8988T (cell line): ENCODE measurements around the gene WDR55.
A peak's percentile ranks its signal among the peaks of the same experiment; 100 is the strongest.
"Not testable (repeated sequence)": the region's sequence is repeated elsewhere in the genome, so short reads cannot be mapped to it uniquely, and the experiment has no call there.

Experiments used
- DNase-seq: peaks from one replicate; pipeline ENCODE4 v3.0.0; 2011

Gene WDR55, protein sequence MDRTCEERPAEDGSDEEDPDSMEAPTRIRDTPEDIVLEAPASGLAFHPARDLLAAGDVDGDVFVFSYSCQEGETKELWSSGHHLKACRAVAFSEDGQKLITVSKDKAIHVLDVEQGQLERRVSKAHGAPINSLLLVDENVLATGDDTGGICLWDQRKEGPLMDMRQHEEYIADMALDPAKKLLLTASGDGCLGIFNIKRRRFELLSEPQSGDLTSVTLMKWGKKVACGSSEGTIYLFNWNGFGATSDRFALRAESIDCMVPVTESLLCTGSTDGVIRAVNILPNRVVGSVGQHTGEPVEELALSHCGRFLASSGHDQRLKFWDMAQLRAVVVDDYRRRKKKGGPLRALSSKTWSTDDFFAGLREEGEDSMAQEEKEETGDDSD

DNA sequence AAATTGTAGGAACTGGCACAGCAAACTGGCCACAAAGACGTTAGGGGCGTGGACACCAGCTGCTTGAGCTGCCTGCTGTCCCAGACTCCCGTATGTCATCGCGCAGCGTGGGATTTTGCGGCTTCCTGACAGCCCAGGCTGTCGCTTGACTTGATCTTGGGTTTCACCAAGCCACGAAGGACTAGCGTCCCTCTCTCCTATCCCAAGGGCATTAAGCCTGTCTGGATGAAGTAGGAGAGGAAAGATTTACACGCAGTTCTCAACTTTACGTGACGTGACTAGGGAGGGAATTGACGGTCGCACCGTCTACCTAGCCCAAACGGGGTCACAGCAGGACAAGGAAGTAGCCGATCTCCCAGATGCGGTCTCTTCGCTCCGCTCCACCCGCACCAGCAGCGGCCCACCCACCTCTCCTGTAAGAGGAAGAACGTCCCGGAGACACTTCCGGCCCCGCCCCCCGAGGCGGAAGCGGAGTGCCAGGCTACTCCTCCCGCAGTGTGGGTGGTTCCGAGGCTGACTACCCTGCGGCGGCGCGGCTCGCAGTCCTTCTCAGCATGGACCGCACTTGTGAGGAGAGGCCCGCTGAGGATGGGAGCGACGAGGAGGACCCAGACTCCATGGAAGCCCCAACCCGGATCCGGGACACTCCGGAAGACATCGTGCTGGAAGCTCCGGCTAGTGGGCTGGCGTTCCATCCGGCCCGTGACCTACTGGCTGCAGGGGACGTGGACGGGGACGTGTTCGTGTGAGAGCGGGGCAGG lies at the start of gene WDR55:
TSS of gene WDR55 (plus strand) at position 546 of the 761 bp plus-strand sequence. CDS start at position 555, 9 bp downstream.
- DNase-seq = peak; percentile 87

DNA sequence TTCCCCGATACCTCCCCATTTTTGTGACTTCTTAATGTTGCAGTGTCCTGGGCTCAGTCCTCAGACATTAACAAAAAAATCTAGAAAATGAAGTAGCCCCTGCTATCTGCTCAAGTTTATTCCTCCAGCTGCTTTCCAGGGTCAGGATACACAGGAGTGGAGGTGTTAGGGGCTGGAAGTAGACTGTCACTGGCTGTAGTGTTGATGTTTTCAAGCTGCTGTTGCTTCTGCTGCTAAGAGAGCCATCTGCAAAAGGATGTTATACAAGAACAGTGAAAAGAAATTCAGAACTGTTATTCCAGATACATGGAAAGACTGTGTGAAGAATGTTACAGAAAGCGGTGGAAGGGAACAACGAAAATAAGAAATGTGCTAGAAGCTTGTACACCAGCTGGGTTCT lies 42.4 kb upstream of the WDR55 start:
- DNase-seq = no peak

DNA sequence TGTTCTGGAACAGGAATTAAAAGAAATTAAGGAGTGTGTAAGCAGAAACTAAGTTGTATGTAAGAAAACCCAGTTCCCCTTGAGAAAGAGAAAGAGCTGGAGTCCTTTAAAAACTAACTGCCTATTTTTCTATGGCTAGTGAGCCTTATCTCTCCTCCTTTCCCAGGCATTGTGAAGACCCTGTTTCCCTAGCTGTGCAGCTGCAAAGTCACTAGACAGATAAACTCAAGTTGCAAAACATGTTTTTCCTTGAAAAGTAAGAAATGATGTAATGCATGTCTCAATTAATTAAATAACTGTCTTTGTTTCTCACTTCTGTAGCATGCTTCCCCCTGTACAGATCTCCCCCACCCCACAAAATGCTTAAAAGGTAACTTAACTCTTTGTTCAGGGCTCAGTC lies 41.6 kb upstream of the WDR55 start:
- not testable (repeated sequence) for DNase-seq

DNA sequence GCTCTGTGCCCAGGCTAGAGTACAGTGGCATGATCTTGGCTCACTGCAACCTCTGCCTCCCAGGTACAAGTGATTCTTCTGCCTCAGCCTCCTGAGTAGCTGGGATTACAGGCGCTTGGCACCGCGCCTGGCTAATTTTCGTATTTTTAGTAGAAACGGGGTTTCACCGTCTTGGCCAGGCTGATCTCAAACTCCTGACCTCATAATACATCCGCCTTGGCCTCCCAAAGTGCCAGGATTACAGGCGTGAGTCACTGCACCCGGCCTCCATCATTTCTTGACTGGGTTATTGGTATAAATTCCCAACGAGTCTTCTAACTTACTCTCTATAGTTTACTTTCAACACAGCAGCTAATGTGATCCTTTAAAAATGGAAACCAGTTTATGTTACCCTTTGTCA lies 39.8 kb upstream of the WDR55 start:
- DNase-seq = not testable (repeated sequence)

DNA sequence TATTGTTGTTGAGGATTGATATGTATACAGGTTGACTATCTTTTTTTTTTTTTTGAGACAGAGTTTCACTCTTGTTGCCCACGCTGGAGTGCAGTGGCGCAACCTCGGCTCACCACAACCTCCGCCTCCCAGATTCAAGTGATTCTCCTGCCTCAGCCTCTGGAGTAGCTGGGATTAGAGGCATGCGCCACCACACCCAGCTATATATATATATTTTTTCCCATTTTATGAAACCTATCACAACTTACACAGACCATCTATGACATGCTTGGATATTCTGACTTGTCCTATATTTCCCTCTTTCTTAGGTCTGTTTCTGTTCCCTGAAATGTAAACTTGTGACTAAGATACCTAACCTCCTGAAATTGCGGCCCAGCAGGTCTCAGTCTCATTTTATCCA lies 36.7 kb upstream of the WDR55 start:
- no peak for DNase-seq

DNA sequence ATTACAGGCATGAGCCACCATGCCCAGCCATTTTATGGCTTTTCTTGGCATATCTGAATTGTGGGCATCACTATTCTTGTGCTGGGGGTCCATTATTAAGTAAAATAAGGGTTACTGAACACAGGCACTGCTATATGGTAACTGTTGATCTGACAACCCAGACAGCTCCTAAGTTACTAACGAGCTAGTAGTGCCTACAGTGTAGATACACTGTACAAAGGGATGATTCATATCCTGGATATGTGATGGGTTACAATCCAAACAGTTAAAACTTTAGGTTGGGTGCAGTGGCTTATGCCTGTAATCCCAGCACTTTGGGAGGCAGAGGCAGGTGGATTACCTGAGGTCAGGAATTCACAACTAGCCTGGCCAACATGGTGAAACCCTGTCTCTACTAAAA lies 36.0 kb upstream of the WDR55 start:
- no peak for DNase-seq

DNA sequence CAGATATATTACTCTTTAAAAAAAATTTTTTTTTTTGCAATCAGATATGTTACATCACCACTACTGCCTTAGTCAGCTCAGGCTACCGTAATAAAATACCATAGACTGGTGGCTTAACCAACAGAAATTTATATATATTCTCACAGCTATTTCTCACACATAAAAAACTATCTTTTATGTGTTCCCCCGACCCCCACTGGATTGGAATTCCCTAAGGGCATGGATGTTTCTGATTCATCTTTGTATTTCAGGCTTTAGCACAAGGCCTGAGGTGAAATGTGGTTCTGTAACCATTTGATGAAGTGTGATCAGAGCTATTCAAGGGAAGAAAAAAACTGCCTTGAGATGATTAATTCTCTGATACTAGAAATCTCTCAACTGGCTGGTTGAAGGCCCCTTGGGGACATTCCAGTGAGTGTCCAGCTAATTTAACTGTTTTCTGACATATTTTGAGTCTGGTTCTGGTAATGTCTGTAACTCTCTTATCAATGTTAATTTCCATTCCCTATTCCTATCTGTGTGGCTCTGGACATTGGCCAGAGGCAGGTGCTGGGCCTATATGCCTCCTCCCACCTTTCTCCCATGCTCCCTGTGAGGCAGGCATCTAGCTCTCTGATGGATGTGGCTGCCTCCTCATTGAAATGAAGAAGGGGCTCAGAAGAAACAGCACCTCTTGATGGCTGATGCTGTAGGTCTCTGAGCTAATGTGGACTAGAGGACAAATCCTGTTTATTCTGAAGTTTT lies 34.2 kb upstream of the WDR55 start:
- DNase-seq = no peak

DNA sequence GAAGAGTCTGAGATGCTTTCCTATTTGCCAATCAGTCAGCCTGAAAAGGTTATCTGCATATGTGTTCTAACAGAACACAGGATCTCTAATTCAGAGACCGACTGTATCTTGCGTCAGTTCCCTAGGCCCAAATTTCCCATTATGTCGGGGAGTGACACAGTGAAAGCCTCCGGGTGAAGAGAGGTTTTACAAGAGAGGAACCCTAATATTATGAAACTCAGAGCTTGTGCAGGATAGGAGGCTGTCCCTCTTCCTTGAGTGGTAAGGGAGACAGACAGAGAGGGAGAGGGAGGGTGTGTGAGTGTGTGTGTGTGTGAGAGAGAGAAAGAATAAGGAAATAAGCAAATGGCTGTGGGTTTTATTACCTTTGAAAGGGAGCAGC lies 33.7 kb upstream of the WDR55 start:
- no peak for DNase-seq

DNA sequence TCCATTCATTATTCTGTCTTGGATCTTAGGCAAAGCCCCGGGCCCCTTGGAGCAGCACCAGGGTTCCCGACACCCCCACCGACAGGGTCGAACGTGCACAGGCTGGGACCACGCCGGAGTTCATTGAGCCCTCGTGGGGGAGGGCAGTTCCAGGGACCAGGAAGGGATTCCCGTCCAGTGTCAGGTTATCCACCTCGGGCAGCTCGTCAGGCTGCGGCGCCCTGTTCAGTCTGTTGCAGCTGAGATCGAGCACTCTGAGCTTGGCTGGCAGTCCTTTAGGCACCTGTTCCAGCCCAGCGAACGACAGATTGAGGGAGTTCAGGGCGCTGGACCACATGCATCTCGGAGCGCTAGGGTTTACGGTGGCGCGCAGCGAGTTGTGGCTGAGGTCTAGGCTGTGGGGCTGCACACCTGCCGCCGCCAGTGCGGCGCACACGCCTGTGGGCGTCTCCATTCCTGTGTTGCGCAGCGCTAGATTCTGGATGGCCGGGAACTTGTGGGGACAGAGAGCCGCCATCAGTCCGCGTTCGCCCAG lies 32.8 kb upstream of the WDR55 start:
- DNase-seq = no peak

DNA sequence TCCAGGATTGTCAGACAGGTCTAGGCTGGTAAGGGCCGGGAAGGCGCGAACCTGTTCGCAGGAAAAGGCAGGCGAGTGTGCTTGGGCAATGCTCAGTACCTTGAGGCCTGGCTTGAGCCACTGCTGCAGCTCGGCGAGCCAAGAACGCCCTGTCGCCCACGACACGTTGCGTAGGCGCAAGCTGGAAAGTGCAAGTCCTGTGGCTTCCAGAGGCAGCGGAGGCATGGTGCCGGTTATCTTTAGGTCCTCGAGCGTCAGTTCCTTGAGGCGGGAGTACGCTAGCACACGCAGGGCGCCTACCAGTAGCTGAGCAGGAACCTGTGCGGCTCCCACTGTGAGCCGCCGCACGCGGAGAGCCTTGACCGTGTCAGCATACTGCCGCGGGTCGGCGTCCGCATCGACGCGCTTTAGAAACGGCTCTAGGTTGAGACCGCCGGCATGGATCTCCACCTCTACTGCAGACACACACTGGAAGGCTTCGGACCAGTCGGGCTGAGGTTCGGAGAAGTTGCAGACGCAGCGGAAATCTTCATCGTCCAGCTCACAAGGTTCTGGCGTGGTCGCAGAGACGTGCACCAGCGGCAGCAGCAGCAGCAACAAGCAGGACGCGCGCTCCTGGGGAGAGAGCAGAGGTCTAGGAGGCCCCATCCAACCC lies 32.2 kb upstream of the WDR55 start:
- no peak for DNase-seq

DNA sequence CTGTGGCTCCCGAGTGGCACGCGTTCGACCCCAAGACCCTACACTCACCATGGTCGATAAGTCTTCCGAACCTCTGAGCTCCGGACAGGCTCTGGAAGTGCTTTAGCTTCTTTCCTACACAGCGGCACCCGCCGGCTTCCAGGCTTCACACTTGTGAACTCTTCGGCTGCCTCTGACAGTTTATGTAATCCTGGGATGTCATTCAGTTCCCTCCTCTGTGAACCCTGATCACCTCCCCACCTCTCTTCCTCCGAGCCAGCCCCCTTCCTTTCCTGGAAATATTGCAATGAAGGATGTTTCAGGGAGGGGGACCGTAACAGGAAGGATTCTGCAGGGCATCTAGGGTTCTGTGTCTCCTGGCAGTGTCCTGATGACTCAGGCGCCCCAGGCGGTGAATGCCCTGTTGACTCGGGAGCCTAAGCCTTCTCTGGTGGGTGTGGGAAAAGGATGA lies 31.7 kb upstream of the WDR55 start, which contains the start of gene CD14:
TSS of gene CD14 (minus strand) at position 155 of the 451 bp plus-strand sequence. CDS start at position 51, 104 bp downstream.
- no peak for DNase-seq

DNA sequence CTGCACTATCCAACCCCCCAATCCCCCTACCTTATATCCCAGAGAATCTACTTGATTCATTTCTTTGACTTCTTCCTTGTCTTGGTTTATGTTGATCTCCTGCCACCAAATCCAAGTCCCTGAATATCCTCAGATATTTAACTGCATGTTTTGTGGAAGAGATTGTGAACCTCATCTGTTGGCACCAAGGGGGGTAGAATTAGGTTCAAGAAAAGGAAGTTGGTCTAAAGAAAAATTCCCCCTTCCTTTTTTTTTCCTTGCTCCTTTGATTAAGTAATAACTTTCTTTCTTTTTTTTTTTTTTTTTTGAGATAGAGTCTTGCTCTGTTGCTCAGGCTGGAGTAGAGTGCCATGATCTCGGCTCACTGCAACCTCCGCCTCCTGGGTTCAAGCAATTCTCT lies 31.2 kb upstream of the WDR55 start:
- no peak for DNase-seq

DNA sequence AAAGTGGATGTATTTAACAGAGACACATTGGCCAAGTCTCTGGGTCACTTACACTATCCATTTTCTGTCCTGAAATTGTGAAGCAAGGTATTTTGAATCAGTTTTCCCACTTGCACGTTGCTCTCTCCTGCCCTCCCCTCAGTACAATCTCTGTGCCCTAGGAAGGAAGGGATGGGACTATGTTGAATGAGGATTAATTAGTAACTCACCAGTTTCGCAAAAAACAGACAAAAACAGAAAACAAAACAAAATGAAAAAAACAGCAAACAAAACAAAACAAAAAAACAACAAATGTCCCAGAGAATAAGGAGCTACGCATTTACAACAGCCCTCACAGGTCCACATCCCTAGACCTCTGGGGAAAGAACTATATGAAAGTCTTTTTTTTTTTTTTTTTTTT lies 30.6 kb upstream of the WDR55 start:
- DNase-seq = no peak

DNA sequence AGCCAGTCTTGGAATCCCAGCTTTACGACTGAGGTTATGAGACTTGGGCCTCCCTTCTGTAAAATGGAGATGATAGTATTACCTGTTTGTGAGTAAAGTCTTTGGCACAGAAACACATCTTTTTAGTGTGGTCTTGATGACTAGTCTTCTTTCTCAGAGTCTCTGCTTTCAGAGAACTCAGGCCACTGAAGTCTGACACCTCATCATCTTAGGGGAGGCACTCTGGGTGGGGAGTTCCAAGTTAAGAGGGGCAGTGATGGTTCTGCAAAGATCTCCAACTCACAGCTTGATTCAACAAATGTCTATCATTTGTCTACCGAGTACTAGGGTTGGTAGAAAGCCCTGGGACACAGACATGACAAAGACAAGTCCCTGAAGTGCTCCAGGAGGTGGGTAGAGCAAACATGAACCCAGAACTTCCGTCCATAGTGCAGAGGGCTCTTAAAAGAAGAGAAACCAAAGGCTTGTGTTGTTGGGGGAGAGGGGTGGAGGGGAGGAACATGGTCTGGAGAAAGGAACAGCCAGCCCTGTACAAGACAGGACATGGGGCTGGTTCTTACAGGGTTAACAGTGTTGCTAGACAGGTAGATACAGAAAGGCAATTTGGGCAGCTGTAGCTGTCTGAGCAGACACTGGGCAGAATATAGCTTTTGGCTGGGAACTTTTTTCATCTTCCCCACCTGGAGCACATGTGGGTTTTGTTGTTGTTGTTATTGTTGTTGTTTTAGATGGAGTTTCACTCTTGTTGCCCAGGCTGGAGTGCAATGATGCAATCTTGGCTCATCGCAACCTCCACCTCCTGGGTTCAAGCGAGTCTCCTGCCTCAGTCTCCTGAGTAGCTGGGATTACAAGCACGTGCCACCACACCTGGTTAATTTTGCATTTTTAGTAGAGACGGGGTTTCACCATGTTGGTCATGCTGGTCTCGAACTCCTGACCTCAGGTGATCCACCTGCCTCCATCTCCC lies 29.1 kb upstream of the WDR55 start:
- no peak for DNase-seq

DNA sequence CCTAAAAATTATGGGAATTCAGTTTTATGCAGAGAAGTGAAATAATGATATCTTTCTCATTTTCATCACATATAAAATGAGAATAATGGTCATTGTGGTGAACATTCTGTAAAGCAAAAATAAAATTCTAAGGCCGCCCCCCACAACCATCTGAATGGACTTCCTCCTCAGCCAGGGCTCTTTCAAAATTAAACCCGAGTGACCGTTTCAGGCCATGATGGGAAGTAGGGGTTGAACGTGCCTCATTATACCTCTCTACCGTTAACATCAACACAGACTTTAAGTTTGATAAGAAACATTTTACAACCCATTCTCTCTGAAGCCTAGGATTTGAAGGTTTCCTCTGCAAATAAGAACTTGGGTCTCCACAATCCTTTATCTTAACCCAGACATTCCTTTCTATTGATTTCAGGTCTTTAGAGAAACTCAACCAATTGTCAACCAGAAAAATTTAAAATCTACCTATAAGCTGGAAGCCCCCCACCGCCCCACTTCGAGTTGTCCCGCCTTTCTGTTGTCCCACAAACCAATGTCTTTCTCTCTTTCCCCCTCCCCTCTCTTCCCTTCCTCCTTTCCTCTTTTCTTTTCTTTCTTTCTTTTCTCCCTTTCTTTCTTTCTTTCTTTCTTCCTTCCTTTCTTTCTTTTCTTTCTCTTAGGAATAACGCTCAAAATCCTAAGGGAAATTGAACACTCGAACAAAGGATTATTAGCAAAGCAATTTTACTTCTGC lies 27.2 kb upstream of the WDR55 start:
- no peak for DNase-seq

DNA sequence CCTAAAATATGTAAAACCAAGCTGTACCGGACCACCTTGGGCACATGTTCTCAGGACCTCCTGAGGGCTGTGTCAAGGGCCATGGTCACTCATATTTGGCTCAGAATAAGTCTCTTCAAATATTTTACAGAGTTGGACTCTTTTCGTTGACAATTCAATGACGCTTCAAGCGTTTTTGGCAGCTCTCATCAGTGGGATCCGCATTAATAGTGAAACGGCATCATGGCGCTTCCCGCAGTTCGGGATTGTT lies 25.9 kb upstream of the WDR55 start:
- DNase-seq = not testable (repeated sequence)

DNA sequence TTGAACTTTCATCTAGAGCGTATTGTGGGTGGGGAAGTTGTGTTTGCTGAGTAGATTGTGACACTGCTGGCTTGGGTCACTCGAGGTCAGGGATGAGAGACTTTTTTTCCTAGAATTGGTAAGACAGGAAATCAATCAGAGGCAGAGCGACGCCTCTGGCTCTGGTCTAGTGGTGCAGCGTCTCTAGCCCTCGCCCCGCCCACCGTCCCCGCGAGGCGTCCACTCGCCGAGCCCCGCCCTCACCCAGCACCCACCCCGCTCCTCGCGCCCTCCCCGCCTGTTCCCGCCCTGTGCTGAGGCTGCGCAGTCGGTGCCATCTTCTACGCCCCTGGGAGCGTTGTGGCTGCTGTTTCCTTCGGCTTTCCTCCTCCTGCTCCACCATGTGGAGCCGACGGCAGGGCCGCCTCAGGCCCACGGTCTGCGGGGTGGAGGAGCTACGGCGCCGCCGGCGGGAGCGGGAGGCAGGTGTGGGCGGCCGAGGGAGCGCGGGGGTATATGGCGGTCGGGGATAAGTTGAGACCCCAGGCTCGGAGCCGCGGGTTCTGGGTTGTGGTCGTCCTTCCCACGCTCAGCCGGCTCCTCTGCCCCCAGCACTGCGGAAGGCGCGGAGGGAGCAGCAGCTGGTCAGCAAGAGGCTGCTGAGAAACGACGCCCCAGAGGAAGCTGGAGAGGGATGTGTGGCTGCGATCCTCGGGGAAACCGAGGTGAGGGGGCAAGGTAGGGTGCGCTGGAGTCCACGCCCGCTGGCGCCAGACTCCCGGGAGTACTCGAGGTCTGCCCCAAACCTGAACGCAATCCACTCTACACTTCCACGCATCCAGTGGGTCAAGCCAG lies 25.3 kb upstream of the WDR55 start, which contains the start of gene TMCO6:
TSS of gene TMCO6 (plus strand) at position 304 of the 834 bp plus-strand sequence. CDS start at position 381, 77 bp downstream.
- peak; percentile 94 for DNase-seq

DNA sequence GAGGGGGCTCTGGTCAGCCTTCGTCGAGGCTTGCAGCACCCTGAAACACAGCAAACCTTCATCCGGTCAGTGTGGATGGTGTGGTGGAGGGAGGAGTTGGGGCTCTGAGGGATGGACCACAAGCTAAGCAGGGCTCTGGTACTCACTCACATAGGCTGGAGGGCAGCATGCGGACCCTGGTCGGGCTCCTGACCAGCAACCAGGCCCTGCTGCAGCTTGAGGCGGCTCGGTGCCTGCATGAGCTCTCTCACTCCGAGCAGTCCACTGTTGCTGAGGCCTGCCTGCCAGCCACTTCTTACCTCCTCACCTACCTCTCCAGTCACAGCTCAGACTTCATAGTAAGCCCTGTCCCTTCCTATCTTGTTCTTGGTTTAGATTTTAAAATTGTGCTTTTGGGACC lies 23.0 kb upstream of the WDR55 start:
- no peak for DNase-seq

DNA sequence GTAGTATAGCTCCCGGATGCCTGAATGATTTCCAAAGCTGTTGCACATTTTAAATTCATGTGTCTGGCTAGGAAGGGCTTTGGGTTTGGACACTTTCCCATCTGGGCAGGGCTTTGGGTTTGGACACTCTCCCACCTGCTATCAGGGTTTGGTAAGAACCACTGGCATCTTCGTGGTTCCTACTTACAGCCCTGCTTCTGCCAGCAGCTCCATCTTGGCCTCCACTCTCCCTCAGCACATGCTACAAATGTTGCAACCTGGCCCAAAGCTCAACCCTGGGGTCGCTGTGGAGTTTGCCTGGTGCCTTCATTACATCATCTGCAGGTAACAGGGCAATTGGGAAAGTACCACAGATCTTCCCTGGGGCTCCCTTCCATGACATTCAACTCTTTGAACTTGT lies 22.0 kb upstream of the WDR55 start:
- DNase-seq = no peak

DNA sequence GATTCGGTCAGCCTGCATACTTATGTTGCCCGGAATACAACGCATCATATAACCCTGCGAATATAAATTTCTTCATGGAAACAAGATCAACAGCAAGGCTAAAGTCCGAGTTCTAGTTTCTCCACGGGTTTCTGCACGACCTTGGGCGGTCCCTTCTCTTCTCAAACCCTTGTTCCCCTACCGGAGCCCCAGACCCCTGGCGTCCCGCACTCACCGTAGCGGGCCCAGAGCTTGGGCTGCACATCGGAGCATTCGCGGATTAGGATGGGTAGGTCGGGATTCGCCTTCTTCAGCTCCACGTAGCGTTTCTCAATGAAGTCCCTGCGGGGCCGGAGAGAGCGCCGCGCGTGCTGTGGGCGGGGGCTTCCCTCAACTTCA lies 17.7 kb upstream of the WDR55 start:
- DNase-seq = no peak
